ENCODE measurements around the gene PTBP3.
"Not testable (repeated sequence)": the region's sequence is repeated elsewhere in the genome, so short reads cannot be mapped to it uniquely, and the experiment has no call there.

PTBP3 gene

GRCh38 chr9:112295174-112295573 is 38.2 kb downstream of the PTBP3 start:
- H3K4me3 ChIP-seq (replicated peaks; ENCODE audit: low read depth, low read length): no peak overlapping the region
- no peak for TF ChIP-seq CTCF (IDR thresholded peaks at IDR 0.05; ENCODE audit: low read length, missing control alignments)
- DNase-seq (ENCODE audit: low read depth): no peak

GRCh38 chr9:112288029-112288428 is 45.4 kb downstream of the PTBP3 start:
- DNase-seq (ENCODE audit: low read depth): peak; percentile 19
- no peak overlapping the region for H3K4me3 ChIP-seq (replicated peaks; ENCODE audit: low read depth, low read length)
- TF ChIP-seq CTCF (IDR thresholded peaks at IDR 0.05; ENCODE audit: low read length, missing control alignments): no peak

DNA sequence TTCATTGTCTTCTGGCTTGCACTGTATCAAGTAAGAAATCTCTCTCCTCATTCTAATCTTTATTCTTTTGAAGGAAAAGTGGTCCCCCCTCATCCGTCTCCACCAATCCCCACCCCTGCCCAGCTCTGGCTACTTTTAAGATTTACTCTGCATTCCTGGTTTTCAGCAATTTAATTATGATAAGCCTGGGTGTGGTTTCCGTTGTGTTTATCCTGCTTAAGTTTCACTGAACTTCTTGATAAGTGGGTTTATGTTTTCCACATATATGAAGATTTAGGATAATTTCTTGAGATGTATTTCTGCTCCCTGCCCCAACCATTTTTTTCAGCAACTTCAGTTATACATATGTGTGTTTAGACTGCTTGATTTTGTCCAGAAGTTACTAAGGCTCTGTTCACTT is 46.5 kb downstream of the PTBP3 start:
- H3K4me3 ChIP-seq (replicated peaks; ENCODE audit: low read depth, low read length): no peak overlapping the region
- DNase-seq (ENCODE audit: low read depth): no peak
- TF ChIP-seq CTCF (IDR thresholded peaks at IDR 0.05; ENCODE audit: low read length, missing control alignments): no peak

GRCh38 chr9:112285056-112285455 is 48.4 kb downstream of the PTBP3 start:
- H3K4me3 ChIP-seq (replicated peaks; ENCODE audit: low read depth, low read length): no peak overlapping the region
- DNase-seq (ENCODE audit: low read depth): no peak
- no peak for TF ChIP-seq CTCF (IDR thresholded peaks at IDR 0.05; ENCODE audit: low read length, missing control alignments)

DNA sequence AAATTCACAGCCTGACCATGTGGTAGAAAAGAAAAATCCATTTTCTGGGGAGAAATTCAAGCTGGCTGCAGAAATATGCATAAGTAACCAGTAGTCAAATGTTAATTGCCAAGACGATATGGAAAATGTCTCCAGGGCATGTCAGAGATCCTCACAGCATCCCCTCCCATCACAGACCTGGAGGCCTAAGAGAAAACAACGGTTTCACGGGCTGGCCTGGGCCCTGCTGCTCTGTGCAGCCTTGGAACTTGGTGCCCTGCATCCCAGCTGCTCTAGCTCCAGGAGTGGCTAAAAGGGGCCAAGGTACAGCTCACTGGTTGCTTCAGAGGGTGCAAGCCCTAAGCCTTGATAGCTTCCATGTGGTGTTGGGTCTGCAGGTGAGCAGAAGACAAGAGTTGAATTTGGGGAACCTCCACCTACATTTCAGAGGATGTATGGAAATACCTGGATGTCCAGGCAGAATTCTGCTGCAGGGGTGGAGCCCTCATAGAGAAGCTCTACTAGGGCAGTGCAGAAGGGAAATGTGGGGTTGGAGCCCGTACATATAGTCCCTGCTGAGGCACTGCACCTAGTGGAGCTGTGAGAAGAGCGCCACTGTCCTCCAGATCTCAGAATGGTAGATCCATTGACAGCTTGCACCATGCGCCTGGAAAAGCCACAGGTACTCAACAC is 49.7 kb downstream of the PTBP3 start:
- no peak overlapping the region for H3K4me3 ChIP-seq (replicated peaks; ENCODE audit: low read depth, low read length)
- no peak for TF ChIP-seq CTCF (IDR thresholded peaks at IDR 0.05; ENCODE audit: low read length, missing control alignments)
- DNase-seq (ENCODE audit: low read depth): no peak

GRCh38 chr9:112282841-112283240 is 50.6 kb downstream of the PTBP3 start:
- H3K4me3 ChIP-seq (replicated peaks; ENCODE audit: low read depth, low read length): not testable (repeated sequence)

GRCh38 chr9:112280904-112281303 is 52.5 kb downstream of the PTBP3 start:
- DNase-seq (ENCODE audit: low read depth): no peak
- no peak overlapping the region for H3K4me3 ChIP-seq (replicated peaks; ENCODE audit: low read depth, low read length)
- TF ChIP-seq CTCF (IDR thresholded peaks at IDR 0.05; ENCODE audit: low read length, missing control alignments): no peak

More at GRCh38 chr9:112282841-112283240, 50.6 kb downstream of the PTBP3 start:
- not testable (repeated sequence) for DNase-seq (ENCODE audit: low read depth)
